ENCODE measurements around the gene DDB1. TPM values are rescaled to one million over a fixed set of nuclear protein-coding genes. Genes with fewer than 3 reads are reported as not detected.

The DDB1 gene
- total and polyA plus RNA-seq, 9 of the 15 experiments (the other 6 are each of a cell fraction or from before 2014, with no cell fraction given), result 172 to 361 (median 266) TPM

- TF ChIP-seq TEAD4 (IDR thresholded peaks at IDR 0.05; ENCODE audit: low read length) (no peak), TEAD4 (CRISPR knock-in tag; IDR thresholded peaks at IDR 0.05; ENCODE audit: borderline replicate concordance) (no peak), GTF2F1 (IDR thresholded peaks at IDR 0.05; ENCODE audit: low read depth, low read length) (no peak), MBD2 (IDR thresholded peaks at IDR 0.05; ENCODE audit: borderline replicate concordance, low read depth) (no peak)
Observed at GRCh38 chr11:61357894-61358239, 25.0 kb upstream of the DDB1 start (continued).

GRCh38 chr11:61357233-61357893, 24.5 kb upstream of the DDB1 start:
- no peaks in the 10 kb centered on the region for H3K27me3 ChIP-seq (ENCODE audit: control insufficient read depth in 2 of 2, insufficient read depth in 2 of 2, low read length in 2 of 2)
- no peak overlapping the region for H3K27ac ChIP-seq (ENCODE audit: extremely low read depth, low read depth, low read length)
- DNase-seq (ENCODE audit: extremely low read depth in 1 of 4, low spot score in 3 of 4) (no peak), FAIRE-seq (no peak), ATAC-seq (no peak)
- H3K36me3 ChIP-seq (ENCODE audit: control insufficient read depth, insufficient read depth, low read length), result peaks cover 29% of the 10 kb centered on the region; the same call in 2 of the 3 replicates
- H3K4me2 ChIP-seq (ENCODE audit: insufficient read depth, low read length), result no peak overlapping the region
- ChIA-PET CTCF (ENCODE audit: low intra/inter-chr PET ratio) (interaction anchor here (0.7 to 1.2 kb wide), 2 partner anchors 12 to 28 kb away, joined by 3 to 6 read pairs; no protein-coding TSS in a partner anchor), POLR2A (interaction anchor here (0.5 to 1.8 kb wide), 5 partner anchors 9 to 444 kb away, joined by 3 to 6 read pairs (median 3); partner anchors contain the start of gene TMEM109)
- WGBS (ENCODE audit: insufficient coverage, low coverage, missing lambda C conversion rate), result 76% methylated on average over 7 of the region's 9 CpGs
- H4K20me1 ChIP-seq (replicated peaks; ENCODE audit: control insufficient read depth, insufficient read depth, low read length), result no peaks in the 10 kb centered on the region
- no peaks in the 10 kb centered on the region for H3K9me3 ChIP-seq (replicated peaks; ENCODE audit: control insufficient read depth, insufficient read depth, low read depth, low read length)
- H2AFZ ChIP-seq (ENCODE audit: low read depth, low read length), result no peak overlapping the region
- intact Hi-C loops (cut with micrococcal nuclease), result no loop called here
- H3K9ac ChIP-seq (ENCODE audit: insufficient read depth in 1 of 2, low read depth in 2 of 2, low read length in 2 of 2), result no peak overlapping the region; a peak in 1 of 4 replicates
- peaks cover 31% of the 10 kb centered on the region for H3K79me2 ChIP-seq (ENCODE audit: control insufficient read depth, insufficient read depth, low read length)
- H3K4me1 ChIP-seq (replicated peaks in 1 of 2; ENCODE audit: control insufficient read depth in 2 of 2, insufficient read depth in 2 of 2, low read length in 2 of 2), result peaks cover 37 to 40% of the 10 kb centered on the region in 2 experiments
- H3K9me1 ChIP-seq (ENCODE audit: control insufficient read depth, insufficient read depth, low read length), result peaks cover 3% of the 10 kb centered on the region
- no TSS peak for BruUV-seq (replicated peaks)
- in situ Hi-C loops (cut with MboI), result no loop called here
- no peak overlapping the region for H3K4me3 ChIP-seq
- TF ChIP-seq ZFP36 (IDR thresholded peaks at IDR 0.05; ENCODE audit: low read depth, low read length, partially characterized antibody) (no peak), CBFA2T3 (IDR thresholded peaks at IDR 0.05) (0 out of 2 replicates have a peak, but pooled peaks have one; percentile 3), SAP30 (IDR thresholded peaks at IDR 0.05; ENCODE audit: borderline replicate concordance, insufficient read depth, low read depth, low read length, poor library complexity, severe bottlenecking) (no peak), SMARCB1 (IDR thresholded peaks at IDR 0.05; ENCODE audit: insufficient read length, low read depth) (no peak), CTBP1 (IDR thresholded peaks at IDR 0.05; ENCODE audit: borderline replicate concordance) (peak; percentile 46; the same call in 1 of the 2 replicates), SRF (CRISPR knock-in tag; IDR thresholded peaks at IDR 0.05) (no peak), TFAP4 (CRISPR knock-in tag; IDR thresholded peaks at IDR 0.05; ENCODE audit: borderline replicate concordance) (peak; percentile 56; the same call in 1 of the 2 replicates), SMARCE1 (IDR thresholded peaks at IDR 0.05) (no peak; the same call in 1 of the 2 replicates), TEAD1 (CRISPR knock-in tag; IDR thresholded peaks at IDR 0.05) (no peak), CREB1 (IDR thresholded peaks at IDR 0.05) (no peak), CREB1 (CRISPR knock-in tag; IDR thresholded peaks at IDR 0.05) (no peak), ETV1 (tag; conservative IDR thresholded peaks at IDR 0.05; ENCODE audit: low read depth) (no peak), HBP1 (CRISPR knock-in tag; IDR thresholded peaks at IDR 0.05) (no peak), ZBTB8A (IDR thresholded peaks at IDR 0.05; ENCODE audit: partially characterized antibody) (no peak), MECOM (CRISPR knock-in tag; IDR thresholded peaks at IDR 0.05) (no peak), MYC (IDR thresholded peaks at IDR 0.05; ENCODE audit: low read depth, low read length) (no peak), MYC (CRISPR knock-in tag; IDR thresholded peaks at IDR 0.05; ENCODE audit: borderline replicate concordance, low read depth) (no peak)
